Measurements from ENCODE around the gene USH2A.
A peak's percentile ranks its signal among the peaks of the same experiment; 100 is the strongest.

USH2A gene

GRCh38 chr1:216325946-216326345 lies 97.3 kb downstream of the USH2A start:
- ChIA-PET CTCF (no interaction called here), POLR2A (no interaction called here)
- TF ChIP-seq HDGF (IDR thresholded peaks at IDR 0.05; ENCODE audit: borderline replicate concordance) = no peak
- no peak for TF ChIP-seq PKNOX1 (IDR thresholded peaks at IDR 0.05)
- TF ChIP-seq SUZ12 (IDR thresholded peaks at IDR 0.05) = no peak
- no peak for TF ChIP-seq ELF4 (IDR thresholded peaks at IDR 0.05)
- no peak for TF ChIP-seq LEF1 (IDR thresholded peaks at IDR 0.05; ENCODE audit: borderline replicate concordance)
- no peak for TF ChIP-seq CTBP1 (IDR thresholded peaks at IDR 0.05; ENCODE audit: borderline replicate concordance)
- TF ChIP-seq FOXA1 (IDR thresholded peaks at IDR 0.05) = no peak
- no peak for TF ChIP-seq BHLHE40 (IDR thresholded peaks at IDR 0.05; ENCODE audit: borderline replicate concordance)
- TF ChIP-seq SP1 (IDR thresholded peaks at IDR 0.05) = no peak
- no peak for TF ChIP-seq L3MBTL2 (conservative IDR thresholded peaks at IDR 0.05)
- TF ChIP-seq FOXK2 (IDR thresholded peaks at IDR 0.05) = no peak
- DNase-seq (ENCODE audit: extremely low spot score) = no peak

- CTCF ChIA-PET = no interaction called here
- no peak for DNase-seq (ENCODE audit: extremely low spot score)
- POLR2A ChIA-PET = no interaction called here
- TF ChIP-seq FOXA1 (IDR thresholded peaks at IDR 0.05) (no peak), ARNT (IDR thresholded peaks at IDR 0.05) (no peak), L3MBTL2 (conservative IDR thresholded peaks at IDR 0.05) (no peak), LEF1 (IDR thresholded peaks at IDR 0.05; ENCODE audit: borderline replicate concordance) (no peak), CTBP1 (IDR thresholded peaks at IDR 0.05; ENCODE audit: borderline replicate concordance) (no peak), SP1 (IDR thresholded peaks at IDR 0.05) (no peak), BHLHE40 (IDR thresholded peaks at IDR 0.05; ENCODE audit: borderline replicate concordance) (no peak), FOXM1 (IDR thresholded peaks at IDR 0.05; ENCODE audit: borderline replicate concordance) (no peak), PKNOX1 (IDR thresholded peaks at IDR 0.05) (no peak), TARDBP (IDR thresholded peaks at IDR 0.05) (no peak), NFRKB (IDR thresholded peaks at IDR 0.05) (no peak), FOXK2 (IDR thresholded peaks at IDR 0.05) (no peak)
Measured at GRCh38 chr1:216325336-216325735, 97.9 kb downstream of the USH2A start.

- no peak for DNase-seq (ENCODE audit: extremely low spot score)
- ChIA-PET CTCF (no interaction called here), POLR2A (no interaction called here)
- no peak for TF ChIP-seq ELF4 (IDR thresholded peaks at IDR 0.05)
- TF ChIP-seq FOXM1 (IDR thresholded peaks at IDR 0.05; ENCODE audit: borderline replicate concordance) = no peak
- TF ChIP-seq SUZ12 (IDR thresholded peaks at IDR 0.05) = no peak
- TF ChIP-seq FOXK2 (IDR thresholded peaks at IDR 0.05) = no peak
- TF ChIP-seq ZNF384 (IDR thresholded peaks at IDR 0.05) = no peak
- no peak for TF ChIP-seq HDGF (IDR thresholded peaks at IDR 0.05; ENCODE audit: borderline replicate concordance)
- no peak for TF ChIP-seq NFRKB (IDR thresholded peaks at IDR 0.05)
- TF ChIP-seq SP1 (IDR thresholded peaks at IDR 0.05) = no peak
- TF ChIP-seq PKNOX1 (IDR thresholded peaks at IDR 0.05) = no peak
- TF ChIP-seq CTBP1 (IDR thresholded peaks at IDR 0.05; ENCODE audit: borderline replicate concordance) = no peak
- no peak for TF ChIP-seq ARNT (IDR thresholded peaks at IDR 0.05)
- TF ChIP-seq LEF1 (IDR thresholded peaks at IDR 0.05; ENCODE audit: borderline replicate concordance) = no peak
- TF ChIP-seq BHLHE40 (IDR thresholded peaks at IDR 0.05; ENCODE audit: borderline replicate concordance) = no peak
- no peak for TF ChIP-seq TARDBP (IDR thresholded peaks at IDR 0.05)
- TF ChIP-seq FOXA1 (IDR thresholded peaks at IDR 0.05) = no peak
- TF ChIP-seq L3MBTL2 (conservative IDR thresholded peaks at IDR 0.05) = no peak
Measured at GRCh38 chr1:216323344-216323743, 99.9 kb downstream of the USH2A start.

- DNase-seq (ENCODE audit: extremely low spot score) = no peak
- CTCF ChIA-PET = no interaction called here
- POLR2A ChIA-PET = no interaction called here
- TF ChIP-seq ZNF384 (IDR thresholded peaks at IDR 0.05) = no peak
- TF ChIP-seq ELF4 (IDR thresholded peaks at IDR 0.05) = no peak
- no peak for TF ChIP-seq NFRKB (IDR thresholded peaks at IDR 0.05)
- no peak for TF ChIP-seq SUZ12 (IDR thresholded peaks at IDR 0.05)
- TF ChIP-seq L3MBTL2 (conservative IDR thresholded peaks at IDR 0.05) = no peak
Measured at GRCh38 chr1:216314379-216315095, 108.7 kb downstream of the USH2A start.

- DNase-seq (ENCODE audit: extremely low spot score) = peak; percentile 37
- TF ChIP-seq FOXA1 (IDR thresholded peaks at IDR 0.05) = no peak
- POLR2A ChIA-PET = no interaction called here
- CTCF ChIA-PET = interaction anchor here (0.5 to 1.5 kb wide), 5 partner anchors 11 to 414 kb away, joined by 3 to 4 read pairs (median 3); no protein-coding TSS in a partner anchor
Measured at GRCh38 chr1:216310776-216311175, 112.5 kb downstream of the USH2A start.

- DNase-seq (ENCODE audit: extremely low spot score) = no peak
- ChIA-PET CTCF (interaction anchor here (0.6 kb wide), 1 partner anchor 420 kb away, joined by 3 read pairs; no protein-coding TSS in a partner anchor), POLR2A (no interaction called here)
- TF ChIP-seq TARDBP (IDR thresholded peaks at IDR 0.05) (no peak), ZNF384 (IDR thresholded peaks at IDR 0.05) (no peak), PKNOX1 (IDR thresholded peaks at IDR 0.05) (no peak), CTBP1 (IDR thresholded peaks at IDR 0.05; ENCODE audit: borderline replicate concordance) (no peak), ELF4 (IDR thresholded peaks at IDR 0.05) (no peak), SP1 (IDR thresholded peaks at IDR 0.05) (no peak), ARNT (IDR thresholded peaks at IDR 0.05) (no peak), FOXM1 (IDR thresholded peaks at IDR 0.05; ENCODE audit: borderline replicate concordance) (no peak), FOXK2 (IDR thresholded peaks at IDR 0.05) (no peak), NFRKB (IDR thresholded peaks at IDR 0.05) (no peak), LEF1 (IDR thresholded peaks at IDR 0.05; ENCODE audit: borderline replicate concordance) (no peak), BHLHE40 (IDR thresholded peaks at IDR 0.05; ENCODE audit: borderline replicate concordance) (no peak), HDGF (IDR thresholded peaks at IDR 0.05; ENCODE audit: borderline replicate concordance) (no peak), L3MBTL2 (conservative IDR thresholded peaks at IDR 0.05) (no peak), FOXA1 (IDR thresholded peaks at IDR 0.05) (no peak), SUZ12 (IDR thresholded peaks at IDR 0.05) (no peak)
Measured at GRCh38 chr1:216306830-216307229, 116.4 kb downstream of the USH2A start.

All from HEK293T (cell line).